ENCODE measurements around the gene OSTM1.

The OSTM1 gene

DNA sequence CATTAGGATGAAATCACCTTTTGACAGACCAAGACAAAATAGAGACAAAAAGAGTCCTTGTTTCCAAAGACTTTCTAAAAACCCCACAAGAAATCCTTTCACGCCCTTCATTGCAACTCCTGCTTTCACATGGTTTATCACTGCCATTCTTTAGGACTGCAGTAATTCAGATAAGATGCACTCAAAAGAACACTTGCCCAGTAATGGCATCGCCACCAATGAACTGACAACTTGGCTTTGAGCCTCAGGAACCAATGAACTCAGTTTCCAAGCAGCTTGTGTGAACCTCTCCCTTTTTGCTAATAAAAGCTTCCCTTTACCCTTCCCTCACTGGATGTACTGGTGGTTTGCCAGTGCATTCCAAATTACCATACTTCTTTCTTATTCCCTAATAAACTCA, 21.8 kb downstream of the OSTM1 start:
- TF ChIP-seq, protein P1, sequence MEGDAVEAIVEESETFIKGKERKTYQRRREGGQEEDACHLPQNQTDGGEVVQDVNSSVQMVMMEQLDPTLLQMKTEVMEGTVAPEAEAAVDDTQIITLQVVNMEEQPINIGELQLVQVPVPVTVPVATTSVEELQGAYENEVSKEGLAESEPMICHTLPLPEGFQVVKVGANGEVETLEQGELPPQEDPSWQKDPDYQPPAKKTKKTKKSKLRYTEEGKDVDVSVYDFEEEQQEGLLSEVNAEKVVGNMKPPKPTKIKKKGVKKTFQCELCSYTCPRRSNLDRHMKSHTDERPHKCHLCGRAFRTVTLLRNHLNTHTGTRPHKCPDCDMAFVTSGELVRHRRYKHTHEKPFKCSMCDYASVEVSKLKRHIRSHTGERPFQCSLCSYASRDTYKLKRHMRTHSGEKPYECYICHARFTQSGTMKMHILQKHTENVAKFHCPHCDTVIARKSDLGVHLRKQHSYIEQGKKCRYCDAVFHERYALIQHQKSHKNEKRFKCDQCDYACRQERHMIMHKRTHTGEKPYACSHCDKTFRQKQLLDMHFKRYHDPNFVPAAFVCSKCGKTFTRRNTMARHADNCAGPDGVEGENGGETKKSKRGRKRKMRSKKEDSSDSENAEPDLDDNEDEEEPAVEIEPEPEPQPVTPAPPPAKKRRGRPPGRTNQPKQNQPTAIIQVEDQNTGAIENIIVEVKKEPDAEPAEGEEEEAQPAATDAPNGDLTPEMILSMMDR (IDR thresholded peaks at IDR 0.05): no peak
- Histone ChIP-seq H3K4me3 (no peak overlapping the region), H3K27ac (no peak overlapping the region)
- no peak for DNase-seq (ENCODE audit: low spot score)

DNA sequence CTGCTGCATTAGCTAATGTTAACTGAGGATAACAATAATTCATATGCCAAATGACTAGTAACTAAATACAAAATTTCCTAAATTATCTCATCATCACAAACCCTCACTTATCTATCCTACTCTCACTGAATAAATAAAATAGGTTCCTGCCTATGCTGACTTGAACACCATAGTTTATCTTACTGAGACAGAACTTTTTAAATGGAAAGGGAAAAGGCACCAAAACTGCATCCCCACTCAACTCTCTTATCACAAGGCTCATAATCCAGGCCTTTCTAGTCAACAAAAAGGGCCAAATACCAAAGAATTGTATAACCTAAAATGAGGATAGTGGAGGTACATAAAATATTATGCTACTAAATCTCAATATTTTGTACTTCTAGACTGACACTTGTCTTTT, 23.1 kb downstream of the OSTM1 start:
- TF ChIP-seq, protein P1 (IDR thresholded peaks at IDR 0.05): no peak
- no peak overlapping the region for H3K4me3 ChIP-seq
- DNase-seq (ENCODE audit: low spot score): no peak
- H3K27ac ChIP-seq: no peak overlapping the region

DNA sequence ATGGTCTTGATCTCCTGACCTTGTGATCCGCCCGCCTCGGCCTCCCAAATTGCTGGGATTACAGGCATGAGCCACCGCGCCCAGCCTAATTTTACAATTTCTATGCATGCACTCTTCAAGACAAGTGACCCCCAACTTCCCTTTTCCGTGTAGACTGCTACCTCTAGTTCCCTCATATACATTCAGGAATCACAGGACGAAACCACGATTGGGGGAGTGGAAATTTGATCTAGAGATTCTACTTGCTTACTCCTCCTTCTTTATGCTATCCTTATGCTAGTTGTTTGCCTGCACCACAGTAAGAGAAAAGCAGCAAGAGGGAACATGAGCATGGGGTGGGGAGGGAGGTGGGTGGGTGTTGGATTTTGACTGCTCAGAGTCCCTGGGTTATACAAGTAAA, 34.9 kb downstream of the OSTM1 start:
- DNase-seq (ENCODE audit: low spot score): no peak
- H3K27ac ChIP-seq: no peak overlapping the region
- TF ChIP-seq, protein P1 (IDR thresholded peaks at IDR 0.05): no peak
- no peak overlapping the region for H3K4me3 ChIP-seq

DNA sequence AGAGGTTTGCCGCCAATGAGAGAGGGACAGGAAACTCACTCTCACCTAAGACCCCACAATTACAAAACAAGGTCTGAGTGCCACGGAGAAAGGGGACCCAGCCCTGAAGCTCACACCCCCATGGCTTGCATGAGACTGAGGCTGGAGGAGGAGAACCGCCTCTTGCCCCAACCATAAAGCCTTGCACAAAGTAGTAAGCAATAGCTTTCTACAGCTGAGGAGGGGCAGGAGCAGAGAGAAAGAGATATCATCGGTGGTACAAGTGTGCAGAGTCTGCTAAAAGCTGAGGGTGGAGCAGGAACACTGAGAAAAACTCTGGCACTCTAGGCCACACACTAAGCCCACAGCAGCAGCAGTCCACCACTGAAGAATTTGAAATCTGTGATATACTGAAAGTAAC, 37.7 kb downstream of the OSTM1 start:
- no peak overlapping the region for H3K27ac ChIP-seq
- TF ChIP-seq, protein P1 (IDR thresholded peaks at IDR 0.05): no peak
- no peak overlapping the region for H3K4me3 ChIP-seq
- DNase-seq (ENCODE audit: low spot score): no peak

DNA sequence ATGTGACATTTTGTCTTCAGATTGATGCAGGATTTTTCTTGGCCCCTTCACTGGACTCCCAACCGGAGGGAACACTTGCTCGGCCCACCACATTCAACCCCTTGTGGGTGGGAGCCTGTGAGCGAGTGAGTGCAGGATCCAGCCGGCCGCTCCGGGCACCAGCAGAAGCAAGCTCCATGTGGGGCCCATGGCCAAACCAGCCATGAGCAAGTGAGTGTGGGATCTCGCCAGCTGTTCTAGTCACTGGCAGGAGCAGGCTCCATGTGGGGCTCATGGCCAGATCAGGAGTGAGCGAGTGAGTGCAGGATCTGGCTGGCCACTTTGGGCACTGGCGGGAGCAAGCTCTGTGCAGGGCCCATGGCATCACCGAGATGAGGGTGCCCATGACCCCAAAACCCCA, 42.6 kb downstream of the OSTM1 start:
- no peak for DNase-seq (ENCODE audit: low spot score)

DNA sequence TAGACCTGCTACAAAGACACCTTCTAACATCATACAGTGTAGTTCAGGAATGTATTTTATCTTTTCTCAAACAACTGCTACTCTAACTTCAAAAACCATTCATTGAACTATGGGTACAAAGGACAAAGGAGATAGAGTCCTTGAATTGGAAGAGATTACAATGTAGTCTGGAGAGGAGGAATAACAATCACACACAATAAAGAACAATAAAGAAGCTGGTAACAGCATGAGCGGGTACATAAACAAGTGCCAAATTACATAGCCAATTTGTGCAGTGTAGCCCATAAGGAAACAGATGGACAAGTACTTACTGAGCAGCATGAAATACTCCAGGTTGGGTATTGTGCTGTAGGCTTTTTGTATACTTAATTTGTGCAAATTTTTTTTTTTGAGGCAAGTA, 44.3 kb downstream of the OSTM1 start:
- no peak for DNase-seq (ENCODE audit: low spot score)
- TF ChIP-seq, protein P1 (IDR thresholded peaks at IDR 0.05): no peak
- Histone ChIP-seq H3K27ac (no peak overlapping the region), H3K4me3 (no peak overlapping the region)

More for the DNA sequence above, 42.6 kb downstream of the OSTM1 start:
- H3K27ac ChIP-seq: no peak overlapping the region
- TF ChIP-seq, protein P1 (IDR thresholded peaks at IDR 0.05): no peak
- no peak overlapping the region for H3K4me3 ChIP-seq

DNA sequence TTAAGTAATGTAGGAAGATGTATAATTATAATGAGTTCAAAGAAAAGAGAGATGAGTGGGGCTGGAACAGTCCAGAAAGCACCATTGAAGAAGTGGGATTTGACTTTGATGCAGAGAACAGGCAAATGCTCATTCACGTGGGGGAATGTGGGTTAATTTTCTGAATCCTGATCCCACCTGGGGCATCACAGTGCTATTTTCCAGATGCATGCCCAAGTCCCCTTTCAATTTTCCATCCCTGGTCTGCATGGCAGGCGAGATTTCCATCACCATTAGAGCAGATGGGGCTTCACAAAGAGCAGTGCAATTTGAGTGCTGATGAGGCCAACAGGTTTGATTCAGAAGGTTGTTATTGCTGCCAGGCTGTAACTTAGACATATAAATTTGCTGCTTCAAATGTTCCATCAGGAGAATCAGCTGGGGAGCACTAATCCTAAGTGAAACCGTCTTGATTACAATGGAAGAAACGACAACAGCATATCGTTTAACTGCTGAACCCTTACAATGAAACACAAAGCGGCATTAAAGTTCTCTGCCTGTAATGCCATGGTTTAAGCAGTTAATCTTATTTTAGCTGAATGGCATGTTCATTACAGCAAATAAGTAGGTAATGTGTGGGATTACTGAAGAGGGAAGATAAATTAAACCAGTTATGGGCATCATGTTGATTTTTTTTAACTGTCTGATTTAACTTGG, 45.2 kb downstream of the OSTM1 start:
- TF ChIP-seq, protein P1 (IDR thresholded peaks at IDR 0.05): no peak
- no peak overlapping the region for H3K27ac ChIP-seq
- no peak for DNase-seq (ENCODE audit: low spot score)
- no peak overlapping the region for H3K4me3 ChIP-seq

Data from coronary artery (tissue), 2 donors.